IPS DF 4.7 (cell line): Measurements from ENCODE around the gene MFGE8.

Experiments used
- DNase-seq: peaks from one replicate; pipeline ENCODE4 v3.0.0-alpha.2; 2013; ENCODE audit warnings: low spot score; ENCODE audit errors: extremely low read depth

The MFGE8 gene

DNA sequence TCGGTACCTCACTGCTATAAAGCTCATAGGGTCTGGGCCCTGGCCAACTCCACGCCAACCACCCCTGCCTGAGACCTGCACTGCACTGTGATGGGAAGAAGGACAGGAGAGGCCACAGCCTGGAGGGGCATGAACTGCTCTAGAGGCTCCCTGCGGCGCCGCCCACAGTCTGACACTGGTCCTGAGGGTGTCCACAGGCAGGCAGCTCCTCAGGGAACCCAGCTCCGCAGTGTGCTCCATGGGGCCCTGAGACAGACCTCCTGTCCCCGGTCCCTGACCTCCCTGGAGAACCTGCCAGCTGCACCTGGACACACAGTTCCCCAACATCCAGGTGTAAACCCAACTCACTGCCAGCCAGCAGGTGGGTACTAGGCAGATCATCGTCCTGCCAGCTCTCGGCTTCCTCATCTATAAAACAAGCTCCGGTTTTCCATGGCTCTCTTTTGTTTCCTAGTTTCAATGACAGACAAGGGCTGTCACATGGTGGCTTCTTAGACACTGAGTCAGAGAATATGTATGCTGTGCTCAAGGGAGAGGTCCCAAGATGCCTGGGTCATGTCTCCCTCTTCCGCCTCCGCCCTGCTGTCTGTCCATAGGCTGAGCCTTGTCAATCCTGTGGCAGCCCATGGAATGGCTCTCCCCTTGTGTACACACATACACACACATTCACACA, 12.7 kb downstream of the MFGE8 start:
- no peak for DNase-seq

DNA sequence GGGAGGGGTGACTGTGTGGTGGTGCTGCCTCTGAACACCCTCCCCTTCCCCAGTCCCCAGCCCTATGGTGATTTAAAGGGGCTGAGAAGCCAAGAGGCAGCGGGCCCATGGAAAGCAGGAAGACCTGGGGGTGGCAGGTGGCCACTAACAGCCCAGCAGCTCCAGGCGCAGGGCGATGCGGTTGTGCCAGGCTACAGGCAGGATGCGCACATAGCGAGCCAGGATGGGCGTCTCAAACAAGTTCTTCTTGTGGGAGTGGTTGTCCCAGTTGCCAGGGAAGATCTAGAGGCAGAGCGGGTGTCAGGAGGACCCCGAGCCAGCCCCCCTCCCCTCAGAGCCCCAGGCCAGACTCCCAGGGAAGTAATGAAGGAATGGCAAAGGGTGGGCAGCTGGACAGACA, 13.9 kb downstream of the MFGE8 start:
- DNase-seq = no peak

GRCh38 chr15:88898736-88899135, 14.4 kb downstream of the MFGE8 start:
- no peak for DNase-seq

DNA sequence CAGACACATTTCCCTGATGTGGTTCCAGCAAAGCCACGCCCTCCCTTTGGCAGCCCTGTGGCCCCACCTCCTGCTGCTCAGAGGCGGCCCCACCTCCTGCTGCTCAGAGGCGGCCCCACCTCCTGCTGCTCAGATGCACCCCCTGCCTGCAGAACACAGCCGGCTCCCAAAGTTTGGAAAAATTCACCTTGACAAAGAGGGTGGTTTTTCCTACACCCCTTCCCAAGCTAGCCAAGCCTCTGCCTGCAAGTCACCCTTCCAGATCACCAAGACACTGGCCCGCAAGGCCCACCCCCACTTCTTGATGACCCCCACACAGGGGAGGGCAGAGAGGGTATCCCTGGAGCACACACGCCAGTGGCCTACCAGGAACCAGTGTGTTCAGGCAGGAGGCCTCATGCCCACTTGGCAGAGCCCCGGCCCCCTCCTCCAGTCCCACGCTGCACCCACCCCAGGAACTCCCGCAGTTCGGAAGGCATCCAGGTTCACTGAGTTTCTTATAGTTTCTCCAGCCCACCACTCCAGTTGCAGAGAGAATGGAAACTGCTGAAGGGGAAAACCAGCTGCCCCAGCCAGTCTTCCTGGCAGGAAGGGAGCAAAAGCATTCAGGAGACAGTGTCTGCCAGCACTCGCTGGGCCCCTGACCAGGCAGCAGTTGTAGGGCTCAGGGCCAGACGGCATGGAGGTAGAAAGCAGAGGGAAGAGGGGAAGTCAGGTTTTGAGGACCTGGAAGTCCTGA, 15.6 kb downstream of the MFGE8 start:
- no peak for DNase-seq

GRCh38 chr15:88897142-88897455, 16.1 kb downstream of the MFGE8 start:
- no peak for DNase-seq

GRCh38 chr15:88896333-88897033, 16.7 kb downstream of the MFGE8 start:
- no peak for DNase-seq

DNA sequence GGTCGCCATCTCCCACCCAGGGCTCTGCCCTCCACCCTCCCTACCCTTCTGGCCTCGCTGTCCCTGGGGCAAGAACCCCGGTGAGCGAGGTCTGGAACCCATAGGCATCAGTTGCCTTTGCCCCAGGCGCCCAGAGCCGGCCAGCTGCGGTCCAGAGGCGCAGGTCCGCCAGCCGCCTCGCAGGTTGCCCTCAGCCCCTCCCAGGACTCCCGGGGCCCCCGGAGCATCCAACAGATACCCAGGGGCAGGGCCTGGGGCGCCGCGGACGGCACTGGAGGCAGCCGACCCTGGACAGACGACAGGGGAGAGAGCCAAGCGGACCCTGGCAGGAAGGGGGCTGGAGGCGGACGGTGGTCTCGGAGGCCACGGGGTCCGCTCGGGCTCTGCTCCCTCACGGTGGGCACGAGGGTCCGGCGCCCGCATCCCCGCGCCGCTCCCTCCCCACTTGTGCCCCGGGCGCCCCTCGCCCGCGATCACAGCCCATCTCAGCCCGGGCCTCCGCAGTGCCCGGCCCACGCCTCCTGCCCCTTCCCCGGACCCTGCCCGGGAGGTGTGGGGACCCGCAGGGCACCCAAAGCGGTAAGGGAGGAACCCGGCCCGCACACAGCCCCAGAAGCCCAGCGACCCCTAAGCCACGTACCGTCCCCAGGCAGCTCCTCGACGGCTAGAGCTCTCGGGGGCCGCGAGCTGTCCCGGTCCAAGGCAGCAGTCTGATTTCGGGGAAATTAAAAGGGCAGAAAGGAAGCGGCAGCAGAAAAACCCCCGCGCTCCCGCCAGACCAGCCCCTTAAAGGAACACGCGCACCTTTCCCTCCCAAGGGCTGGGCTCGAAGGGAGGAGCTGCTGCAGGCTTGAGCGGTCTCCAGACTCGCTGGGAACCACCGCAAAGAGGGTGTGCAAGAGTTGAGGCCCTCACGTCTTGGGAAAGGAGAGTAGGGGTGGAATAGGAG, 18.1 kb downstream of the MFGE8 start, which contains the start of gene HAPLN3:
TSS of gene HAPLN3 (minus strand) at position 726 of the 949 bp plus-strand sequence. CDS start 8,246 bp downstream, outside the sequence.
- no peak for DNase-seq

DNA sequence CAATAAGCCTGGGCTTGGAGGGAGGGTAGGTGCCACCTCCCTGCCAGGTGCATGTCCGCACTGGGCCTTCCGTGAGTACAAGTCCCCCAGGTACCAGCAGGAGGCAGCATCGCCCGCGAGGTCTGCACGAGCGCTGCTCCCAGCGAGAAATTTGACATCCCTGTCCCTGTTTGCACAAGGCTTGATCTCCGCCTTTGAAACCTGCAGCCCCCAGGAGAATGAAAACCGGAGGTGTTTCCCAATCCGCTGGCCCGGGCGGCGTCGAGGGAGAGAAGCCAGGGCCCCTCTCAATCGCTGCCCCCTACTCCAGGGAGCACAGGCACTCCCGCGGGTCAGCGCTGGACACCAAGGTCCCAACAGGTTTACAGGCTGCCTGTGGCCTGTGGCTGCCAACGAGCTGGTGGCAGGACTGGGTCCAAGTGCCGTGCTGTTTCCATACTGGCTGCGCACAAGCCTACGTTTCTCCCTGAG, 18.8 kb downstream of the MFGE8 start:
- no peak for DNase-seq

DNA sequence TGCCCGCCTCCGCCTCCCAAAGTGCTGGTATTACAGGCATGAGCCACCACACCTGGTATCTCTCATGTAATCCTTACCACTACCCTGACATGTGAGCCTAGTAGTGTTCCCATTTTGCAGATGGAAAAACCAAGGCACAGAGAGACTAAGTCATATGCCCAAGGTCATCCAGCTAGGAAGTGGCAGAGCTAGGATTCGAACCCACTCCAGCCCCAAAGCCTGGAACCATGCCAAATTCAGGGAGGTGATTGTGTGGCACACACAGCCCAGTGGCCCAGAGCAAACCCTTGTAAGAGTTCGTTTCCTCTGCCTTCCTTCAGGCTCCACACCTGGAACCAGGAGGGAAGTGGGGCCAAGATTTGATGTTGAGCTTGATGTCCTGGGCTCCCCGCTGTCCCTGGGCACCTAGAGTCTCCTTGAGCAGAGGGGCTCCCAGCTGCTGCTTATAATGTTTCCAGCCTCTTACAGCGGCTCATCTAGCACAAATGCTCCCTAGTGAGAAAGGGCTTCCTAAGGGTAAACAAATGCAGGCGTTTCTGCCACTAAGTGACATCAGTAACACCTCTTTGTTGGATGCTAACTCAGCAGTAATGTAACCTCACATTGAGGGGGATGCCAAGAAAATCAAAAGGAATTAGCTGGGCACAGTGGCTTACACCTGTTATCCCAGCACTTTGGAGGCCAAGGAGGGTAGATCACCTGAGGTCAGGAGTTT, 21.5 kb downstream of the MFGE8 start:
- no peak for DNase-seq

GRCh38 chr15:88890495-88890894, 22.7 kb downstream of the MFGE8 start:
- DNase-seq = no peak

GRCh38 chr15:88888719-88889118, 24.5 kb downstream of the MFGE8 start:
- no peak for DNase-seq

- DNase-seq = no peak
Measured at GRCh38 chr15:88887068-88887580, 26.1 kb downstream of the MFGE8 start.

GRCh38 chr15:88882785-88883184, 30.4 kb downstream of the MFGE8 start:
- DNase-seq = no peak

DNA sequence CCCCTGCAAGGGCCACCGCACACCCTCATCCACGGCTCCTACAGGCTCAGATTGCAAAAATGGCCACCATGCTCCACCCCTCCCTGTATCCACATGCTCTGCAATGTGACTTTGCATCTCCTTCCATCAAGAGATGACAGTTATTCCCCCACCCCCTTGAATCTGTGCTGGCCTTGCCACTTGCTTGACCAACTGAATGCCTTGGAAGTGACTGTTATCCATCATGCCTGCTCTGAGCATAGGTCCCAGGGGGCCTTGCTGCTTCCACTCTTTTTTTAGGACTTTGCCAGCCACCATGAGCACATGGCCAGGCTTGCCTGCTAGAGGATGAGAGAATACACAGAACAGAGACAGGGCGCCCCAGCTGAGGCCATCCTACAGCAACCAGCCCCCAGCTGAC, 31.4 kb downstream of the MFGE8 start:
- no peak for DNase-seq

DNA sequence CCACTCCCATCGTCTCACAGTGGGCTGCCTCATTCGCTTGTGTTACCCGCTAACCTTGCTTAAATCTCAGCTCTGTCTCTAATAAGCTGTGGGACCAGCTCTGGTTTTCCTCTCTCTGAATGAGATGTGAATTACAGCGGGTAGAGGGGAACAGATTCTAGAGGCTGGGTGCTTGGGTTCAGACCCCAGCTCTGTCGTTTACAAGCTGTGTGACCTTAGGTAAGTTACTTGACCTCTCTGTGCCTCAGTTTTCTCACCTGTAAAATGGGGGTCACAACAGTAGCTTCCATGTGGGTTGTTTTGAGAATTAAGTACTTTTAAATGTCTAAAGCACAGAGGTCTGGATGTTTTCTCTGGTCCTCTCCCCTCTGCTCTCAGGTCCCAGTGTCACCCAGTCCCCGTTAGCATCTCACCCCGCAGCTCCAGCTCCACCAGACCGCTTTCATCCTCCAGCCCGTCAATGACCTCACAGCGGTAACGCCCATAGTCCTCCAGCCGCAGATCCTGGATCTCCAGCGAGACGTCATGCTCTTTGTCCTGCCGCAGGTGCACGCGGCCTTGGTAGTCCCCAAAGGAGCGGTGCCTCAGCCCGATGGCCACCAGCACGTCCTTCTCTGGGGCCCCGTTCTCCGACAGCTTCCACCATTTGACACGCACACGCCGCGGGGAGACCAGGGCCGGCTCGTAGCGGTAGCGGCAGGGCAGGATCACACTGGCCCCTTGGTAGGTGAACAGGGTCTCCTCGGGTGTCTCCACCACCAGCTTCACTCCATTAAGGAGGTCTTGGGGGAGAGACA, 32.0 kb downstream of the MFGE8 start:
- no peak for DNase-seq

- no peak for DNase-seq
Measured at GRCh38 chr15:88878720-88879184, 34.4 kb downstream of the MFGE8 start.

DNA sequence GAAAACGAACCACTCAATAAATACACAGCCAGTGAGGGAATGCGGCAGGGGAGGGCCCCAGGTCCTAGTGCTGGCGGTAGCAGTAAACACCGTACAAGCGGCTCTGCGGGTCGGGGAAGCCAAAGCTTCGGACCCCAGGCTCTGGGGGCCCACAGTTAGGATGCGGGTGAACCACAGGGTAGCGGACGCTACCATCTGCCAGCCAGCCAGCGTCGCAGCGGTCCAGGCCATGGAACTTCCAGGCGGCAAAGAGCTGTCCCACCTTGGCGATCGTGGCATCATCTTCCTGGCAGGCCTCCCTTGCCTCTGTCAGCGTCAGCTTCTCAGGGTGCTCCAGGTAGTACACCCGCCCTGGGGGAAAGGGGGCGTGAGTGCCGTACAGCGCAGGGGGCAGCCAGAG, 35.3 kb downstream of the MFGE8 start:
- DNase-seq = no peak

GRCh38 chr15:88877415-88877814, 35.8 kb downstream of the MFGE8 start:
- DNase-seq = no peak

DNA sequence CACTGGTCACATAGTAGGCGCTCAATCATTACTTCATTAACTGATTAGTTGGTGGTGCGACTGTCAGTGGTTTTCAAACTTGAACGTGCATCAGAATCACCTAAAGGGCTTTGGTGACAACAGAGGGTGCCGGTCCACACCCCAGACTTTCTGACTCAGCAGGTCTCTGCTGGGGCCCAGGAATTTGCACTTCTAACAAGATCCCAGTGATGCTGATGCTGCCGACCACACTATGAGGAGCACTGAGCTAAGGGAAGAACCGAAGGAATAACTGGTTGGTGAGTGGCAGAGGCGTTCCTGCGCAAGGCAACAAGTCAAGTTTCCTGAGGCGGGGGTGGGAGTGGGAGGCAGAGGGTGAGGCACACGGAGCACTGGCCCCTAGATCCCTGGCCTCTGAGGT, 36.6 kb downstream of the MFGE8 start:
- no peak for DNase-seq
